ENCODE results near the gene SLC12A7.

DNA sequence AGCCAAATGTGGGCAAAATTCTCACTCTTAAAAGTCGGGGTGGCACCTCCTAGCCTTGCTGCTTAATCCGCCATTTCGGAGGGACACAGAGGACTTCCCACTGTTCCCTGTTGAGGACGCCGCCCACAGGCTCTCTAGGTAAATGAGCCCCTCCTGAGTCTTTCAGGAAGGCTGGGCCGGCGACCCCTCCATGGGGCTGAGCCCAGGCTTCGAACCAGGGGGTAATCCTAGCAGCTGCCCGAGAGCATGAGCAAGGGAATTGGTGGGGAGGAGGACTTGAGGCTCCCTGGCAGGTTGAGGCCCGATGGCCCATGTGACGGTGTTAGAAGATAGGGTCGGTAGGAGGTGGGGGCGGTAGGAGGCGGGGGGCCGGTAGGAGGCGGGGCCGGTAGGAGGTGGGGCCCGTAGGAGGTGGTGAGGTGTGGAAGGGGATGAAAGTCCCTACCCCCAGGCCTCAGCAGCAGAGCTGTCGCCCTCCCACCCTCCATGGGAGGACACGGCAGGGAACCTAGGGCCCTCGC, 17.1 kb downstream of the SLC12A7 start:
- TF ChIP-seq, protein P1, sequence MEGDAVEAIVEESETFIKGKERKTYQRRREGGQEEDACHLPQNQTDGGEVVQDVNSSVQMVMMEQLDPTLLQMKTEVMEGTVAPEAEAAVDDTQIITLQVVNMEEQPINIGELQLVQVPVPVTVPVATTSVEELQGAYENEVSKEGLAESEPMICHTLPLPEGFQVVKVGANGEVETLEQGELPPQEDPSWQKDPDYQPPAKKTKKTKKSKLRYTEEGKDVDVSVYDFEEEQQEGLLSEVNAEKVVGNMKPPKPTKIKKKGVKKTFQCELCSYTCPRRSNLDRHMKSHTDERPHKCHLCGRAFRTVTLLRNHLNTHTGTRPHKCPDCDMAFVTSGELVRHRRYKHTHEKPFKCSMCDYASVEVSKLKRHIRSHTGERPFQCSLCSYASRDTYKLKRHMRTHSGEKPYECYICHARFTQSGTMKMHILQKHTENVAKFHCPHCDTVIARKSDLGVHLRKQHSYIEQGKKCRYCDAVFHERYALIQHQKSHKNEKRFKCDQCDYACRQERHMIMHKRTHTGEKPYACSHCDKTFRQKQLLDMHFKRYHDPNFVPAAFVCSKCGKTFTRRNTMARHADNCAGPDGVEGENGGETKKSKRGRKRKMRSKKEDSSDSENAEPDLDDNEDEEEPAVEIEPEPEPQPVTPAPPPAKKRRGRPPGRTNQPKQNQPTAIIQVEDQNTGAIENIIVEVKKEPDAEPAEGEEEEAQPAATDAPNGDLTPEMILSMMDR (IDR thresholded peaks at IDR 0.05), result no peak
- no peak for TF ChIP-seq POLR2A (IDR thresholded peaks at IDR 0.05)

All from heart left ventricle (tissue), 13 donors.